ENCODE measurements around the gene SORBS2.

SORBS2 gene

GRCh38 chr4:185837415-185838103, 25.6 kb upstream of the SORBS2 start:
- no peaks in the 10 kb centered on the region for H3K27me3 ChIP-seq (replicated peaks)
- in situ Hi-C loops (cut with HindIII; ENCODE audit: low pct_ligation_motif_present, low sequenced_read_pairs): no loop called here
- no peaks in the 10 kb centered on the region for H3K36me3 ChIP-seq (replicated peaks)
- DNase-seq: no peak
- H3K27ac ChIP-seq: peak overlapping the region; percentile 99
- no peak overlapping the region for H3K4me3 ChIP-seq (ENCODE audit: low read depth, low read length)
- TF ChIP-seq CTCF (IDR thresholded peaks at IDR 0.05; ENCODE audit: low read depth, low read length, missing control alignments): no peak

- Histone ChIP-seq H3K27me3 (replicated peaks) (no peaks in the 10 kb centered on the region), H3K4me3 (ENCODE audit: low read depth, low read length) (no peak overlapping the region), H3K27ac (no peak overlapping the region), H3K36me3 (replicated peaks) (no peaks in the 10 kb centered on the region)
- no peak for DNase-seq
- TF ChIP-seq CTCF (IDR thresholded peaks at IDR 0.05; ENCODE audit: low read depth, low read length, missing control alignments): no peak
- in situ Hi-C loops (cut with HindIII; ENCODE audit: low pct_ligation_motif_present, low sequenced_read_pairs): no loop called here
Measured at GRCh38 chr4:185836241-185837084, 24.5 kb upstream of the SORBS2 start.

- H3K27ac ChIP-seq: no peak overlapping the region
- H3K27me3 ChIP-seq (replicated peaks): no peaks in the 10 kb centered on the region
- no peak overlapping the region for H3K4me3 ChIP-seq (ENCODE audit: low read depth, low read length)
- in situ Hi-C loops (cut with HindIII; ENCODE audit: low pct_ligation_motif_present, low sequenced_read_pairs): no loop called here
- DNase-seq: no peak
- H3K36me3 ChIP-seq (replicated peaks): no peaks in the 10 kb centered on the region
- no peak for TF ChIP-seq CTCF (IDR thresholded peaks at IDR 0.05; ENCODE audit: low read depth, low read length, missing control alignments)
Measured at GRCh38 chr4:185835814-185836213, 23.8 kb upstream of the SORBS2 start.

- no peak for DNase-seq
- H3K27ac ChIP-seq: no peak overlapping the region
- H3K4me3 ChIP-seq (ENCODE audit: low read depth, low read length): no peak overlapping the region
- no peaks in the 10 kb centered on the region for H3K36me3 ChIP-seq (replicated peaks)
- no peaks in the 10 kb centered on the region for H3K27me3 ChIP-seq (replicated peaks)
- in situ Hi-C loops (cut with HindIII; ENCODE audit: low pct_ligation_motif_present, low sequenced_read_pairs): no loop called here
- no peak for TF ChIP-seq CTCF (IDR thresholded peaks at IDR 0.05; ENCODE audit: low read depth, low read length, missing control alignments)
Measured at GRCh38 chr4:185835336-185835735, 23.3 kb upstream of the SORBS2 start.

- Histone ChIP-seq H3K27me3 (replicated peaks) (no peaks in the 10 kb centered on the region), H3K4me3 (ENCODE audit: low read depth, low read length) (no peak overlapping the region), H3K36me3 (replicated peaks) (no peaks in the 10 kb centered on the region), H3K27ac (no peak overlapping the region)
- TF ChIP-seq CTCF (IDR thresholded peaks at IDR 0.05; ENCODE audit: low read depth, low read length, missing control alignments): no peak
- DNase-seq: no peak
- in situ Hi-C loops (cut with HindIII; ENCODE audit: low pct_ligation_motif_present, low sequenced_read_pairs): no loop called here
Measured at GRCh38 chr4:185834778-185835177, 22.8 kb upstream of the SORBS2 start.

All from brain microvascular endothelial cell (primary cell).